ENCODE data around the gene TMPRSS2. TPM values are rescaled to one million over a fixed set of nuclear protein-coding genes. Genes with fewer than 3 reads are reported as not detected.

The TMPRSS2 gene
- total RNA-seq, 1 experiment from 2014 or later, result 71.0 TPM

DNA sequence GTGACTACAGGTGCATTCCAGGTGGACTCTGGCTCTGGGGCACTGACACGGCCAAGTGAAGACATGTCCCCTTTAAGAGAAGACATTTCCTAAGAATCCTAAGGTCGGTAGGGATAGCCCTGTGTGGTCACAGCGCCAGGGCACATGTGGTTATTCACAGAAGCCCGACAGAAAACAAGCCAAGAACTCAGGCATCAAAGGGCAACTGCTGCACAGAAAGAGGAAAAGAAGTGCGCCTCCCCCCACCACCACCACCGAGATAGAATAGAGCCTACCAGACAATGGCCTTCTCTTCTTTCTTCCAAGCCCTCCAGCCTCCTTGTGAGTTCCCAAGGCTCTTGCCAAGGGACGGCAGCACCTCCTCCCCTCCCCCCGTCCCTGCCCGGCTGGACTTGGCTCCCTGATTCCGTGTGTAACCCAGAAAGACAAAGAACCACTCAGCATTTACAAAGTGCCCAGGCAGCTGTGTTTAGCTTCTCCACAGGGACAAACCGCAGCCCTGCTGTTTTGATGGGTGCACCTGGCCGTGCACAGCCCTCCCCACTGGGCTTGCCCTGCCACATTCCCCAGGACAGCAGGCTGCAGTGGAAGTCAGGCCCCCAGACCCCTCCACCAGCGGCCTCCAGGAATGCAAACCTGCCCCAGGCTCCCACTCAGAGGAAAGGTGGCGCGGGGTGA lies 30.2 kb downstream of the TMPRSS2 start:
- BruUV-seq (replicated peaks), result no TSS peak
- POLR2A ChIA-PET, result no interaction called here
- Mint-ChIP-seq H3K4me3 (ENCODE audit: unreplicated experiment) (peak overlapping the region; percentile 8), H3K27ac (ENCODE audit: unreplicated experiment) (peak overlapping the region; percentile 78), H3K9me3 (ENCODE audit: unreplicated experiment) (no peaks in the 10 kb centered on the region), H3K27me3 (ENCODE audit: insufficient read depth, unreplicated experiment) (no peaks in the 10 kb centered on the region), H3K36me3 (ENCODE audit: insufficient read depth, unreplicated experiment) (peaks cover 47% of the 10 kb centered on the region), H3K4me1 (ENCODE audit: low read depth, unreplicated experiment) (peaks cover 28% of the 10 kb centered on the region)
- CTCF ChIA-PET, result no interaction called here
- DNase-seq, result peak; percentile 56 to 77
- no peaks in the 10 kb centered on the region for H3K27me3 ChIP-seq (replicated peaks; ENCODE audit: control insufficient read depth, insufficient read depth, low read length)
- 0 out of 2 replicates have a peak, but pooled peaks cover 3% of the 10 kb centered on the region for H3K36me3 ChIP-seq (ENCODE audit: control insufficient read depth, insufficient read depth, low read length)
- TF ChIP-seq, protein P1, sequence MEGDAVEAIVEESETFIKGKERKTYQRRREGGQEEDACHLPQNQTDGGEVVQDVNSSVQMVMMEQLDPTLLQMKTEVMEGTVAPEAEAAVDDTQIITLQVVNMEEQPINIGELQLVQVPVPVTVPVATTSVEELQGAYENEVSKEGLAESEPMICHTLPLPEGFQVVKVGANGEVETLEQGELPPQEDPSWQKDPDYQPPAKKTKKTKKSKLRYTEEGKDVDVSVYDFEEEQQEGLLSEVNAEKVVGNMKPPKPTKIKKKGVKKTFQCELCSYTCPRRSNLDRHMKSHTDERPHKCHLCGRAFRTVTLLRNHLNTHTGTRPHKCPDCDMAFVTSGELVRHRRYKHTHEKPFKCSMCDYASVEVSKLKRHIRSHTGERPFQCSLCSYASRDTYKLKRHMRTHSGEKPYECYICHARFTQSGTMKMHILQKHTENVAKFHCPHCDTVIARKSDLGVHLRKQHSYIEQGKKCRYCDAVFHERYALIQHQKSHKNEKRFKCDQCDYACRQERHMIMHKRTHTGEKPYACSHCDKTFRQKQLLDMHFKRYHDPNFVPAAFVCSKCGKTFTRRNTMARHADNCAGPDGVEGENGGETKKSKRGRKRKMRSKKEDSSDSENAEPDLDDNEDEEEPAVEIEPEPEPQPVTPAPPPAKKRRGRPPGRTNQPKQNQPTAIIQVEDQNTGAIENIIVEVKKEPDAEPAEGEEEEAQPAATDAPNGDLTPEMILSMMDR (IDR thresholded peaks at IDR 0.05; ENCODE audit: insufficient read depth in 1 of 2, low read depth in 1 of 2, low read length in 1 of 2, severe bottlenecking in 1 of 2, unreplicated experiment in 1 of 2), result no peak
- intact Hi-C loops (cut with micrococcal nuclease; ENCODE audit: unreplicated experiment), result no loop called here
- H3K9me3 ChIP-seq, result no peaks in the 10 kb centered on the region
- H3K4me3 ChIP-seq (ENCODE audit: low read depth, low read length), result no peak overlapping the region
- peaks cover 34% of the 10 kb centered on the region for H3K4me1 ChIP-seq

DNA sequence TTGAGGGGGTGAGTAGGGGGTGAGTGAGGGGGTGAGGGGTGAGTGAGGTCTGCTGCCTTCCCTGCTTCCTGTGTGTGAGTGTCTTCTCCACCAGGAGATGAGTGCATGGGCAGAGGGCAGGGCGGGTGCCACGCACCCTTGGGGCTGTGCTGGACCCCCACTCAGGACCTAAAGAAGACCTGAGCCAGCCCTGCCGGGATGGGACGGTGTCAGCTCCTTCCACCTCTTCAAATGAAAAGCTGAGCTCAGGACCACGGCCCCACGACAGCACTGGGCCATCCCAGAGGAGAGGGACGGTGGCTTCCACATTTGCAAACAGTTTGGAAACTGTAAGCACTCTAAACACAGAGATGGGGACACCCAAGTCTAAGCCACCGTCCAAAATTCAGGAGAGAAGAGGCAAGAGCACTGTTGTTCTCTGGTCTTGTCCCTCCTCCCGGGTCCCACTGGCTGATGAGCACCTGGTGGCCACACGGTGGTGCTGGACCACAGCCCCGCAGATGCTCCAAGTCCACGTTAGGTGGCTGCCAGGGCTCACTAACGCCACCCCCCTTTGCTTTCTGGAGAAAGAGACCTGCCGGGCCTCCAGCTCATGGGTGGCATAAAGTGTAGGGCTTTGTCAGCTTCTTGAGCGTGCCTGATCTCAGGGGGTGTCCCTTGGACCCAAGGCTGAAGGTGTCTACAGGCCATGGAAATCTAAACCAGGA lies 32.1 kb downstream of the TMPRSS2 start:
- TF ChIP-seq, protein P1 (IDR thresholded peaks at IDR 0.05; ENCODE audit: insufficient read depth in 1 of 2, low read depth in 1 of 2, low read length in 1 of 2, severe bottlenecking in 1 of 2, unreplicated experiment in 1 of 2), result no peak
- no peak for DNase-seq
- Mint-ChIP-seq H3K4me3 (ENCODE audit: unreplicated experiment) (no peak overlapping the region), H3K27ac (ENCODE audit: unreplicated experiment) (no peak overlapping the region), H3K27me3 (ENCODE audit: insufficient read depth, unreplicated experiment) (no peaks in the 10 kb centered on the region), H3K9me3 (ENCODE audit: unreplicated experiment) (no peaks in the 10 kb centered on the region), H3K36me3 (ENCODE audit: insufficient read depth, unreplicated experiment) (peaks cover 53% of the 10 kb centered on the region), H3K4me1 (ENCODE audit: low read depth, unreplicated experiment) (peaks cover 28% of the 10 kb centered on the region)
- BruUV-seq (replicated peaks), result no TSS peak
- peaks cover 34% of the 10 kb centered on the region for H3K4me1 ChIP-seq
- intact Hi-C loops (cut with micrococcal nuclease; ENCODE audit: unreplicated experiment), result no loop called here
- H3K36me3 ChIP-seq (ENCODE audit: control insufficient read depth, insufficient read depth, low read length), result 0 out of 2 replicates have a peak, but pooled peaks cover 3% of the 10 kb centered on the region
- H3K4me3 ChIP-seq (ENCODE audit: low read depth, low read length), result no peak overlapping the region
- ChIA-PET CTCF (no interaction called here), POLR2A (no interaction called here)
- H3K27me3 ChIP-seq (replicated peaks; ENCODE audit: control insufficient read depth, insufficient read depth, low read length), result no peaks in the 10 kb centered on the region
- H3K9me3 ChIP-seq, result no peaks in the 10 kb centered on the region

DNA sequence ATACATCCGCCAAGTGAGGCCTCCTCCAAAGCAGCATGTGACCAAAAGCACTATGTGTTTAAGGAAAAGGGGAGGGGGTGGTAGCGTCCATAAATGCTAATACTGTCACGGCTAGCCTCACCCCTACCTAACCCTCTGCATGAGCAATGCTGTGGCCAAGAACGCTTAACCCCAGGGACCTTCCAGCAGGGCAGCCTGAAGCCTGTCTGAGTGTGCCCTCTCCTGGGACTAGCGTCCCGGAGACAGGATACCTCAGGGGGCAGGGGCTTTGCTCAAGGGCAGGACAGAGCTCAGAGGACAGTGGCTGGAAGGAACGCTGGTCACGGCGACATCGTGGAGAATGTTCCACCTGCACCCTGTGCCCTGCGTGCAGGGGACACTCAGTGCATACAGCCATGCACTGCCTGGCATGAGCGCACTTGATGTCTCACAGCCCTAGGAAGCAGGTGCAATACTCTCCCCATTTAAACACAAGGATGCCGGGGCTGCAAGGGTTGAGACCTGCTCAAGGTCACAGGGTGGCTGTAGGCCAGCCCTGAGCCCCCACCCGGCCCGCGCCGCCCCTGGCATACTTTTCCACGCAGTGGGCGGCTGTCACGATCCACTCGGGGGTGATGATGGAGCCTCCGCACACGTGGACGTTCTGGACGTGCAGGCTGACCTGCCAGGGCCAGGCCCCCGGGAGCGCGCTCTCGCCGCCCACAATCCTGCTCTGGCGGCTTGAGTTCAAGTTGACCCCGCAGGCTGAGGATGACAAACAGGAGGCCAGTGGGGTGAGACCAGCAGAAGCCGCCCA lies 35.0 kb downstream of the TMPRSS2 start:
- Histone ChIP-seq H3K4me1 (peaks cover 9% of the 10 kb centered on the region), H3K27me3 (replicated peaks; ENCODE audit: control insufficient read depth, insufficient read depth, low read length) (no peaks in the 10 kb centered on the region), H3K9me3 (no peaks in the 10 kb centered on the region), H3K4me3 (ENCODE audit: low read depth, low read length) (no peak overlapping the region), H3K36me3 (ENCODE audit: control insufficient read depth, insufficient read depth, low read length) (peaks cover 5% of the 10 kb centered on the region)
- Mint-ChIP-seq H3K27ac (ENCODE audit: unreplicated experiment) (peak overlapping the region; percentile 41), H3K4me3 (ENCODE audit: unreplicated experiment) (no peak overlapping the region), H3K27me3 (ENCODE audit: insufficient read depth, unreplicated experiment) (no peaks in the 10 kb centered on the region), H3K4me1 (ENCODE audit: low read depth, unreplicated experiment) (peaks cover 16% of the 10 kb centered on the region), H3K36me3 (ENCODE audit: insufficient read depth, unreplicated experiment) (peaks cover 55% of the 10 kb centered on the region), H3K9me3 (ENCODE audit: unreplicated experiment) (no peaks in the 10 kb centered on the region)
- TF ChIP-seq, protein P1 (IDR thresholded peaks at IDR 0.05; ENCODE audit: insufficient read depth in 1 of 2, low read depth in 1 of 2, low read length in 1 of 2, severe bottlenecking in 1 of 2, unreplicated experiment in 1 of 2), result no peak
- POLR2A ChIA-PET, result no interaction called here
- BruUV-seq (replicated peaks), result no TSS peak
- CTCF ChIA-PET, result no interaction called here
- DNase-seq, result no peak
- intact Hi-C loops (cut with micrococcal nuclease; ENCODE audit: unreplicated experiment), result no loop called here

All from Caco-2 (cell line).